Pancreas (tissue), 10 donors: ENCODE results near the gene FCGR3A. TPM values are rescaled to one million over a fixed set of nuclear protein-coding genes. Genes with fewer than 3 reads are reported as not detected.

ENCODE experiments used
- ATAC-seq, 4 donors: fragments of 200-7000 bp; cut with Tn5 transposase; one replicate each; pipeline versions ENCODE4 v1.8.0 to v1.9.1; 2020; ENCODE audit warnings: mild to moderate bottlenecking in 4 of 4, moderate library complexity in 4 of 4
- DNase-seq, 6 donors: peaks; one replicate each; pipeline ENCODE4 v3.0.0-alpha.2; 2020
- FAIRE-seq: peaks from 2 replicates; lab custom pipeline; 2012; peaks lifted over from hg19 to GRCh38; lab: Jason Lieb, UNC
- H3K27ac ChIP-seq, 4 donors: fragments of 200-600 bp; sonication (generic); 1 replicate in 3 of 4; 2 replicates in 1 of 4; pipeline versions ENCODE4 v1.5.0 to v1.8.0; 2020
- H3K27me3 ChIP-seq, 4 donors: fragments of 200-600 bp; one replicate each; pipeline ENCODE4 v1.8.0; 2021
- H3K36me3 ChIP-seq, 3 donors: fragments of 200-600 bp; sonication (generic) in 1 of 3; one replicate each; pipeline versions ENCODE4 v1.5.0 to v1.8.0; 2020 to 2021
- H3K4me1 ChIP-seq, 3 donors: fragments of 200-600 bp; one replicate each; pipeline ENCODE4 v1.8.0; 2021
- H3K4me3 ChIP-seq, 4 donors: fragments of 200-600 bp; sonication (generic) in 2 of 4; one replicate each; pipeline versions ENCODE4 v1.5.0 to v1.8.0; 2020 to 2021
- H3K9me3 ChIP-seq, 4 donors: fragments of 200-600 bp; one replicate each; pipeline ENCODE4 v1.8.0; 2021
- WGBS, 2 donors: extraction: QIAGEN DNeasy Blood & Tissue Kit; methylation state at CpG; one replicate each; pipeline ENCODE4 v1.1.7; 2013; 5-methylcytosine and 5-hydroxymethylcytosine counted together
- intact Hi-C, 3 donors: fragments of 100-400 bp; cut with DNase I; formaldehyde crosslinking; loops; one replicate each; pipeline versions ENCODE4 v1.11.1 to v1.14.2; 2022
- polyA plus RNA-seq, 2 donors: library from polyadenylated mRNA; stranded (reverse); fragments of 200-250 nt; gene quantifications; one replicate each; pipeline ENCODE4 v1.2.3, GENCODE V29; 2013
- total RNA-seq, 6 donors: library from RNA; stranded (reverse); fragmentation: NEBNext Ultra II Directional in 4 of 6; extraction: Animal tissue kit (Norgen Biotek cat#: 25700) in 4 of 6; gene quantifications; one replicate each; pipeline versions ENCODE4 v1.2.1 to v1.2.4, GENCODE V29; 2021 to 2023
- TF ChIP-seq, protein P1 (sequence below), 4 donors: fragments of 200-600 bp; sonication (generic) in 3 of 4; IDR thresholded peaks; one replicate each; pipeline versions ENCODE4 v1.5.0 to v1.8.0; 2021; ENCODE audit warnings: antibody characterized with exemption in 4 of 4
- donor health status: healthy with polysubstance abuse.
- donor health status: DM: no; HTN: no; CAD: no; lungs with moderate emphysema.
- donor health status: DM: no; HTN: no; CAD: no.
- donor health status: control.
- donor health status: control.
- donor health status: Bipolar disorder and iron deficiency.
- donor health status: DM: yes; HTN: yes; CAD: no.
- donor health status: DM: no; HTN: no; CAD: no.
- donor health status: DM: no; HTN: no; CAD: no.
- donor health status: DM: yes; HTN: yes; CAD: no.

FCGR3A gene
- total and polyA plus RNA-seq, 8 donors, result 2.0 to 23.1 (median 3.2) TPM

DNA sequence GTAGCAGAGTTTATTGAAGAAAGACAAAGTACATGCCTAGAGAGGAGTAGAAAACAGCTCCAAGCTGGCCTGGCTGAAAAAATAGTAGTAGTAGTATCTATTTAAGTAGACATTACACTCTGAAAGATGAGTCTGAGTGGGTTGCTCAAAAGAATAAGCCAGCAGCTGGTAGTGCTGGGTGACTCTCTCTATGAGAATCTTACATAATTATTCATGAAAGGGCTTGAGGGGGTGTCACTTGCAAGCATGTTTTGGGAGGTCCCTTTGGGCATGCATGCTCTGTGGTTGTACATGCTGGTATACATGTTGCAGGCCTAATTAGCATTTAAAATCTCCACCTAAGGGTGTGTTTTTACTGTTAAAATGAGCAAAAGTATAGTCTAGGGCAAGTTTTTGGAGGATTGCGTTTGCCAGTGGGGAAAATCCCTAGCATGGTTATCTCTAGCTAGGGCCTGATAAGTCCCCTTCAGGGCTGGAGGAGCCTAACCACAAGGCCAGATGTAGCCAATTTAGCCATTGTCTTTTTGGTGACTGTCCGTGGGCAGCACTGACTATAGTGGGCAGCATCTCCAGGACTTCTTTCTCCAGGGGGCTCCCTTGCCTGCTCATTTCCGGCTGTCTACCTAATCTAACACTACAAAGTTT is 55.4 kb downstream of the FCGR3A start:
- Histone ChIP-seq H3K27ac (no peak overlapping the region), H3K4me3 (no peak overlapping the region), H3K4me1 (no peaks in the 10 kb centered on the region), H3K36me3 (no peaks in the 10 kb centered on the region), H3K9me3 (no peaks in the 10 kb centered on the region), H3K27me3 (peaks cover 0 to 6% (median 2%) of the 10 kb centered on the region in 4 donors)
- intact Hi-C loops, result no loop called here
- FAIRE-seq, result no peak
- WGBS, 2 donors, result 42 to 54% methylated on average over 3 of the region's 3 CpGs
- DNase-seq, result no peak
- no peak for ATAC-seq
- TF ChIP-seq, protein P1, sequence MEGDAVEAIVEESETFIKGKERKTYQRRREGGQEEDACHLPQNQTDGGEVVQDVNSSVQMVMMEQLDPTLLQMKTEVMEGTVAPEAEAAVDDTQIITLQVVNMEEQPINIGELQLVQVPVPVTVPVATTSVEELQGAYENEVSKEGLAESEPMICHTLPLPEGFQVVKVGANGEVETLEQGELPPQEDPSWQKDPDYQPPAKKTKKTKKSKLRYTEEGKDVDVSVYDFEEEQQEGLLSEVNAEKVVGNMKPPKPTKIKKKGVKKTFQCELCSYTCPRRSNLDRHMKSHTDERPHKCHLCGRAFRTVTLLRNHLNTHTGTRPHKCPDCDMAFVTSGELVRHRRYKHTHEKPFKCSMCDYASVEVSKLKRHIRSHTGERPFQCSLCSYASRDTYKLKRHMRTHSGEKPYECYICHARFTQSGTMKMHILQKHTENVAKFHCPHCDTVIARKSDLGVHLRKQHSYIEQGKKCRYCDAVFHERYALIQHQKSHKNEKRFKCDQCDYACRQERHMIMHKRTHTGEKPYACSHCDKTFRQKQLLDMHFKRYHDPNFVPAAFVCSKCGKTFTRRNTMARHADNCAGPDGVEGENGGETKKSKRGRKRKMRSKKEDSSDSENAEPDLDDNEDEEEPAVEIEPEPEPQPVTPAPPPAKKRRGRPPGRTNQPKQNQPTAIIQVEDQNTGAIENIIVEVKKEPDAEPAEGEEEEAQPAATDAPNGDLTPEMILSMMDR (IDR thresholded peaks at IDR 0.05), result no peak

DNA sequence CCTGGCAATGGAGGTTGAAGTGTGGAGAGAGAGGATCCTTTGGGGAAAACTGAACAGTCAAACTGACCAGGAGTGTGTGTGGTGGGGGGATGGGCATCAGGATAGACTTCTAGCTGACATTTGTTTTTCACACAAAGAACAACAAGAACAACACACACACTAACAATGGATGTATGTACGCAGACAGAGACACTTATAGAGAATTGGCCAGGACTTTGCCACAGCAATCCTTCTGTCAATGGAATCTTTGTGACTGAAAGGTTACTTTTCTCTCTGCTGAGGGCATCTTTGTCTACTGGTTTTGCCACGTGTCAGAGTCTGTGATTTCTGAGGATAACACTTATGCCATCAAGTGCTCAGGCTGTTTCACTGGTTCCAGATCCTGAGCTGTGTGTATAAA is 56.8 kb downstream of the FCGR3A start:
- intact Hi-C loops, result no loop called here
- no peak overlapping the region for H3K27ac ChIP-seq
- H3K27me3 ChIP-seq, result peaks cover 0 to 7% (median 2%) of the 10 kb centered on the region in 4 donors
- no peaks in the 10 kb centered on the region for H3K36me3 ChIP-seq
- FAIRE-seq (no peak), ATAC-seq (no peak), DNase-seq (no peak)
- H3K9me3 ChIP-seq, result no peaks in the 10 kb centered on the region
- TF ChIP-seq, protein P1 (IDR thresholded peaks at IDR 0.05), result no peak
- WGBS, 2 donors, result 39 to 43% methylated on average over 2 of the region's 2 CpGs
- H3K4me1 ChIP-seq, result no peaks in the 10 kb centered on the region
- no peak overlapping the region for H3K4me3 ChIP-seq

Other genes starting within 250 kb of the FCGR3A start
- 1 to 10 TPM in 4 of 6 donors, under 1 TPM in 2; 0.51 to 2.1 (median 1.4) TPM for gene MPZ, start 239.8 kb downstream of the FCGR3A start, total RNA-seq
- 1 to 10 TPM; 1.3 to 2.8 TPM for gene MPZ, start 239.8 kb downstream of the FCGR3A start, polyA plus RNA-seq
- gene SDHC, start 235.4 kb downstream of the FCGR3A start, total RNA-seq, result 10 to 100 TPM; 38.7 to 91.4 (median 58.8) TPM
- gene SDHC, start 235.4 kb downstream of the FCGR3A start, polyA plus RNA-seq, result 10 to 100 TPM; 18.2 to 64.6 TPM
- under 1 TPM in 1 of 6 donors, not detected in 5; 0.47 TPM for gene CFAP126, start 181.9 kb downstream of the FCGR3A start, total RNA-seq
- gene CFAP126, start 181.9 kb downstream of the FCGR3A start, polyA plus RNA-seq, result under 1 TPM; 0.34 to 0.87 TPM
- 10 to 100 TPM in 3 of 6 donors, 1 to 10 TPM in 3; 2.0 to 32.7 (median 7.6) TPM for gene FCGR2A, start 44.4 kb downstream of the FCGR3A start, total RNA-seq
- gene FCGR2A, start 44.4 kb downstream of the FCGR3A start, polyA plus RNA-seq, result 1 to 10 TPM; 2.1 to 3.1 TPM
- 1 to 10 TPM in 3 of 6 donors, under 1 TPM in 3; 0.19 to 2.2 (median 0.91) TPM for gene HSPA6, start 25.3 kb downstream of the FCGR3A start, total RNA-seq
- 1 to 10 TPM; 1.6 to 3.4 TPM for gene HSPA6, start 25.3 kb downstream of the FCGR3A start, polyA plus RNA-seq
- gene FCGR3B, start 81.4 kb upstream of the FCGR3A start, total RNA-seq, result 1 to 10 TPM in 3 of 6 donors, under 1 TPM in 3; 0.22 to 5.2 (median 0.89) TPM
- gene FCGR3B, start 81.4 kb upstream of the FCGR3A start, polyA plus RNA-seq, result under 1 TPM; 0.15 to 0.28 TPM
- gene FCGR2B, start 113.3 kb upstream of the FCGR3A start, total RNA-seq, result 1 to 10 TPM in 3 of 6 donors, under 1 TPM in 3; 0.19 to 8.8 (median 2.6) TPM
- 1 to 10 TPM in 1 of 2 donors, under 1 TPM in 1; 0.80 to 1.1 TPM for gene FCGR2B, start 113.3 kb upstream of the FCGR3A start, polyA plus RNA-seq
- gene FCRLA, start 157.4 kb upstream of the FCGR3A start, total RNA-seq, result under 1 TPM in 1 of 6 donors, not detected in 5; 0.38 TPM
- gene FCRLA, start 157.4 kb upstream of the FCGR3A start, polyA plus RNA-seq, result not detected
- under 1 TPM; 0.14 to 0.51 (median 0.36) TPM for gene FCRLB, start 171.7 kb upstream of the FCGR3A start, total RNA-seq
- gene FCRLB, start 171.7 kb upstream of the FCGR3A start, polyA plus RNA-seq, result under 1 TPM; 0.27 to 0.49 TPM
- gene DUSP12, start 200.0 kb upstream of the FCGR3A start, total RNA-seq, result 10 to 100 TPM in 1 of 6 donors, 1 to 10 TPM in 5; 5.7 to 11.2 (median 8.3) TPM
- 10 to 100 TPM in 1 of 2 donors, 1 to 10 TPM in 1; 9.2 to 16.0 TPM for gene DUSP12, start 200.0 kb upstream of the FCGR3A start, polyA plus RNA-seq
- 10 to 100 TPM; 11.5 to 29.5 (median 18.1) TPM for gene ATF6, start 216.5 kb upstream of the FCGR3A start, total RNA-seq
- 1 to 10 TPM; 2.2 to 6.9 TPM for gene ATF6, start 216.5 kb upstream of the FCGR3A start, polyA plus RNA-seq